Erythroblast (primary cell): ENCODE results near the gene LZTR1.
A peak's percentile ranks its signal among the peaks of the same experiment; 100 is the strongest.

ENCODE experiments used
- DNase-seq, 2 experiments: peaks; one replicate each; lab custom pipeline; 2025; lab: John Stamatoyannopoulos, UW
- GATA1 ChIP-seq: IDR thresholded peaks from 2 replicates; pipeline ENCODE4 v1.6.1; 2011; ENCODE audit warnings: low read depth, mild to moderate bottlenecking, control low read depth, low read length, moderate library complexity
- POLR2A ChIP-seq: IDR thresholded peaks from 2 replicates; pipeline ENCODE4 v1.6.1; 2011; ENCODE audit warnings: mild to moderate bottlenecking, low read length

LZTR1 gene

GRCh38 chr22:20956258-20957101 is 25.6 kb upstream of the LZTR1 start:
- DNase-seq = peak; percentile 28 to 34
- no peak for TF ChIP-seq GATA1
- TF ChIP-seq POLR2A = no peak

- peak in 1 of 2 experiments; percentile 49 for DNase-seq
- no peak for TF ChIP-seq POLR2A
- no peak for TF ChIP-seq GATA1
These were observed 24.9 kb upstream of the LZTR1 start for GRCh38 chr22:20957102-20957682.

- peak; percentile 53 to 57 for DNase-seq
These were observed 24.2 kb upstream of the LZTR1 start for GRCh38 chr22:20957683-20958431.

GRCh38 chr22:20959578-20960461 is 22.3 kb upstream of the LZTR1 start:
- no peak for DNase-seq
- TF ChIP-seq GATA1 (no peak), POLR2A (no peak)

More at GRCh38 chr22:20957683-20958431, 24.2 kb upstream of the LZTR1 start:
- TF ChIP-seq POLR2A (no peak), GATA1 (no peak)

GRCh38 chr22:20960609-20961008 is 21.5 kb upstream of the LZTR1 start:
- no peak for DNase-seq
- no peak for TF ChIP-seq GATA1
- no peak for TF ChIP-seq POLR2A

GRCh38 chr22:20962491-20962945 is 19.6 kb upstream of the LZTR1 start:
- TF ChIP-seq POLR2A (no peak), GATA1 (no peak)
- DNase-seq = no peak

- TF ChIP-seq GATA1 (no peak), POLR2A (no peak)
- no peak for DNase-seq
These were observed 18.7 kb upstream of the LZTR1 start for GRCh38 chr22:20963201-20964052.

- no peak for DNase-seq
- no peak for TF ChIP-seq POLR2A
- TF ChIP-seq GATA1 = no peak
These were observed 17.9 kb upstream of the LZTR1 start for GRCh38 chr22:20964090-20964798.

- no peak for DNase-seq
- TF ChIP-seq GATA1 = no peak
- no peak for TF ChIP-seq POLR2A
These were observed 17.3 kb upstream of the LZTR1 start for GRCh38 chr22:20964799-20965103.

GRCh38 chr22:20965104-20965887 is 16.8 kb upstream of the LZTR1 start:
- TF ChIP-seq POLR2A (no peak), GATA1 (no peak)
- DNase-seq = no peak
